Suprapubic skin (tissue), 4 donors: Measurements from ENCODE around the gene TUBGCP6.

Experiments
- EP300 ChIP-seq: sonication (generic); formaldehyde crosslinking; IDR thresholded peaks from one replicate; pipeline ENCODE4 v1.6.1; 2017; ENCODE audit warnings: antibody characterized with exemption
- POLR2A ChIP-seq, 2 donors: fragments of 450-650 bp; IDR thresholded peaks; one replicate each; pipeline ENCODE4 v1.6.1; 2017; ENCODE audit warnings: antibody characterized with exemption in 2 of 2, mild to moderate bottlenecking in 2 of 2, moderate library complexity in 2 of 2
- POLR2AphosphoS5 ChIP-seq, 3 donors: sonication (generic); formaldehyde crosslinking; IDR thresholded peaks; one replicate each; pipeline ENCODE4 v1.6.1; 2017; ENCODE audit warnings: antibody characterized with exemption in 3 of 3
- TF ChIP-seq, protein P1 (sequence below), 2 donors: fragments of 200-600 bp in 1 of 2; fragments of 450-650 bp in 1 of 2; sonication (generic) in 1 of 2; IDR thresholded peaks; one replicate each; pipeline ENCODE4 v1.5.1; 2016 to 2019; ENCODE audit warnings: antibody characterized with exemption in 2 of 2, mild to moderate bottlenecking in 1 of 2, moderate library complexity in 1 of 2

DNA sequence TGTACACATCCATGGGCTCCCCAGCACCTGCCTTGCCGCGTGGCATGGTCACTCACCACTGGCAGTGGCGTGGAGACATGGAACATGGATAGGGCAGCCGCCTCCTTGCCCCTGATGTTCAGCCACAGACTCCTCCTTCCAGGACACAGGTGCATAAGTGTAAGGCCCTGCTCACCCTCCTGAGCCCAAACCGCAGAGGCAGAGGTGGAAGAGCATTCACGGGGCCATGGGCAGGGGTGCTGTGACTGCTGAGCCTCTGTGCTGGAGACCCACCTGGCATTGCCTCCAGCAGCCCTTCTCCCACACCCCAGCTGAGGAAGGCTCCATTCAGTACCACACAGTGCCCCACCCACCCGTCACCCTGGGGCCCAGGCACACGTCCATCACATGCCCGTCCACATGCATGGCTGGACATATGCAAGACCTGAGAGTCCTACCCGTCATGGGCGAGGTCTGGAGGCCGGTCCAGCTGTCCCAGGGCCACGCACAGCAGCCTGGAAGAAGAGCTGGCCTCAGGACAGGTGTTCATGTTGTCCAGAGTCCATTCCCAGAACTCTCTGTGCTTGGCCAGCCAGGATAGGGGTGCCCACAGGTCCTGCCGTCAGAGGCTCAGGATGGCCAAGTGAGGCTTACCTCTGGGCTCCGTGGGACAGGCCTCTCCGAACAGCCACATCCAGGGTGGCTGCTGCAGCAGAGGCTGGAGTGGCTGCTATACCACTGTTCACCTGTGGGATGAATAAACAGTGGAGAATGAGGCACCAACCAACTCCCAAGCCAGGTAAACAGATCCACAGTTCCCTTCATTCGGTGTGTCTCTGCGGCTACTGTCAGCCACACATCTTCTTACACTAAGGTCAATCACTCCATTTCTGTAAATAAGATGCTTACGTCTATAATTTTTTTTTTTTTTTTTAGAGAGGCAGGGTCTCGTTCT is 1.7 kb upstream of the TUBGCP6 start:
- TF ChIP-seq, protein P1, sequence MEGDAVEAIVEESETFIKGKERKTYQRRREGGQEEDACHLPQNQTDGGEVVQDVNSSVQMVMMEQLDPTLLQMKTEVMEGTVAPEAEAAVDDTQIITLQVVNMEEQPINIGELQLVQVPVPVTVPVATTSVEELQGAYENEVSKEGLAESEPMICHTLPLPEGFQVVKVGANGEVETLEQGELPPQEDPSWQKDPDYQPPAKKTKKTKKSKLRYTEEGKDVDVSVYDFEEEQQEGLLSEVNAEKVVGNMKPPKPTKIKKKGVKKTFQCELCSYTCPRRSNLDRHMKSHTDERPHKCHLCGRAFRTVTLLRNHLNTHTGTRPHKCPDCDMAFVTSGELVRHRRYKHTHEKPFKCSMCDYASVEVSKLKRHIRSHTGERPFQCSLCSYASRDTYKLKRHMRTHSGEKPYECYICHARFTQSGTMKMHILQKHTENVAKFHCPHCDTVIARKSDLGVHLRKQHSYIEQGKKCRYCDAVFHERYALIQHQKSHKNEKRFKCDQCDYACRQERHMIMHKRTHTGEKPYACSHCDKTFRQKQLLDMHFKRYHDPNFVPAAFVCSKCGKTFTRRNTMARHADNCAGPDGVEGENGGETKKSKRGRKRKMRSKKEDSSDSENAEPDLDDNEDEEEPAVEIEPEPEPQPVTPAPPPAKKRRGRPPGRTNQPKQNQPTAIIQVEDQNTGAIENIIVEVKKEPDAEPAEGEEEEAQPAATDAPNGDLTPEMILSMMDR (IDR thresholded peaks at IDR 0.05), result peak in 1 of 2 donors; percentile 12
- TF ChIP-seq POLR2AphosphoS5 (IDR thresholded peaks at IDR 0.05) (no peak), POLR2A (IDR thresholded peaks at IDR 0.05) (no peak), EP300 (no peak)
